ENCODE data around the gene CAPN11. TPM values are rescaled to one million over a fixed set of nuclear protein-coding genes. Genes with fewer than 3 reads are reported as not detected.

The CAPN11 gene
- total and polyA plus RNA-seq, 9 donors, result 0.17 to 0.38 (median 0.20) TPM; not detected in 4

DNA sequence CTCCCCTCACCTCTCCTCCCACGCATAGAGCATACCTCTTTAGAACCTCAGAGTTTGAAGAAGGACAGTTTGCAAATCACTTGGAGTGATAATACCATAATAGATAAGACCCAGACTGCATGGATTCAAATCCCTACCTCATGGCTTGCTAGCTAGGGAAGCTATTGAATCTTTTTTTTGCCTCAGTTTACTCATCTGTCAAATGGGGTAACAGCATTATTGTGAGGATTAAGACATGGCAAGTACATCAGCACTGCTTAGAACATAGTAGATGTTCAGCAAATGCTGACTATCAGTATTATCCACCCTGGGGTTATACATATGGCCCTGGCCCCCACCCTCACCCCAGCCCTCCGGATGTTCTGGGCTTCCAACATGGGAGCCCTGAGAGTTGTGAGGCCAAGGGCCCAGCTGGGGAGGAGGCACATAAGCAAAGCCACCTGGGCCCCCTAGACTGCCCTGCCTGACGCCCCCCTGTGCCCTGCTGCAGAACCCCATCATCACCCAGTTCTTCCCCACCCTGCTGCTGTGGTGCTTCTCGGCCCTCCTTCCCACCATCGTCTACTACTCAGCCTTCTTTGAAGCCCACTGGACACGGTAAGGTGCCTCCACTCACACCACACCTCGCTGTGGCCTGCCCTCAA lies 9.1 kb upstream of the CAPN11 start:
- Histone ChIP-seq H3K27me3 (no peaks in the 10 kb centered on the region), H3K9me3 (no peaks in the 10 kb centered on the region), H3K27ac (no peak overlapping the region), H3K4me1 (ENCODE audit: insufficient read depth) (peaks cover 3% of the 10 kb centered on the region), H3K36me3 (no peaks in the 10 kb centered on the region), H3K4me3 (no peak overlapping the region)
- intact Hi-C loops (cut with DNase I), result loop anchor here in 3 of 4 donors (5.0 kb wide), 2 partner anchors 47 to 52 kb away; no protein-coding TSS in a partner anchor
- WGBS, 3 donors, result 72 to 80% (median 78%) methylated on average over 7 of the region's 7 CpGs
- DNase-seq, result no peak
- TF ChIP-seq POLR2A (IDR thresholded peaks at IDR 0.05), result no peak
- TF ChIP-seq EP300 (IDR thresholded peaks at IDR 0.05), result no peak
- TF ChIP-seq, protein P1, sequence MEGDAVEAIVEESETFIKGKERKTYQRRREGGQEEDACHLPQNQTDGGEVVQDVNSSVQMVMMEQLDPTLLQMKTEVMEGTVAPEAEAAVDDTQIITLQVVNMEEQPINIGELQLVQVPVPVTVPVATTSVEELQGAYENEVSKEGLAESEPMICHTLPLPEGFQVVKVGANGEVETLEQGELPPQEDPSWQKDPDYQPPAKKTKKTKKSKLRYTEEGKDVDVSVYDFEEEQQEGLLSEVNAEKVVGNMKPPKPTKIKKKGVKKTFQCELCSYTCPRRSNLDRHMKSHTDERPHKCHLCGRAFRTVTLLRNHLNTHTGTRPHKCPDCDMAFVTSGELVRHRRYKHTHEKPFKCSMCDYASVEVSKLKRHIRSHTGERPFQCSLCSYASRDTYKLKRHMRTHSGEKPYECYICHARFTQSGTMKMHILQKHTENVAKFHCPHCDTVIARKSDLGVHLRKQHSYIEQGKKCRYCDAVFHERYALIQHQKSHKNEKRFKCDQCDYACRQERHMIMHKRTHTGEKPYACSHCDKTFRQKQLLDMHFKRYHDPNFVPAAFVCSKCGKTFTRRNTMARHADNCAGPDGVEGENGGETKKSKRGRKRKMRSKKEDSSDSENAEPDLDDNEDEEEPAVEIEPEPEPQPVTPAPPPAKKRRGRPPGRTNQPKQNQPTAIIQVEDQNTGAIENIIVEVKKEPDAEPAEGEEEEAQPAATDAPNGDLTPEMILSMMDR (IDR thresholded peaks at IDR 0.05), result no peak

DNA sequence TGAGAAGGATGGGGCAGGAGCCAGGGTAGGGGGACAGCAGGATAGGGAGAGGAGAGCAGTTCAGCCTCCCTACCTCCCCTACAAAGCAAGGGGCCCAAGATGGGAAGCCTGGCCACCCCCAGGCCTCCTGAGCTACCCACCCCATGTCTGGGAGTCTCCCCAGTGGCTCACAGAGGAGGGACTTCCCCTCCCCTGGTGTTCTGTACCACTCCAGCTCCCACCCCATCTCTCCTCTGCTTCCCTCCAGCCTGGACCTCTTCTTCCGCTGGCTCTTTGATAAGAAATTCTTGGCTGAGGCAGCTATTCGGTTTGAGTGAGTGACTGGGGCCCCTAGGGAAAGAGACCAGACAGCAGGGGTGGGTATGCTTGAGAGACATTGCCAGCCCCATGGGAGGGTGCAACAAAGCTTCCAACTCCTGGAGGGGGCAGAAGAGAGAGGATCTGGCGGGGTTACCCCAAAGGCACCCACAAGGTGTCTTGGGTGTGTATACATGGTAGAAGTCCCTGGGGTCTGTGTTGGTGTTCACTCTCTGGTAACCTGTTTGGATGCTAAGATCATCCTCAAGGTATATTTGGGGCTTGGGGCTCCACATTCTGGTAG lies 8.2 kb upstream of the CAPN11 start:
- no peak overlapping the region for H3K27ac ChIP-seq
- no peaks in the 10 kb centered on the region for H3K9me3 ChIP-seq
- peaks cover 3% of the 10 kb centered on the region for H3K4me1 ChIP-seq (ENCODE audit: insufficient read depth)
- no peak overlapping the region for H3K4me3 ChIP-seq
- intact Hi-C loops (cut with DNase I), result loop anchor here in 3 of 4 donors (5.0 kb wide), 2 partner anchors 48 to 53 kb away; no protein-coding TSS in a partner anchor
- H3K36me3 ChIP-seq, result no peaks in the 10 kb centered on the region
- no peaks in the 10 kb centered on the region for H3K27me3 ChIP-seq
- TF ChIP-seq POLR2A (IDR thresholded peaks at IDR 0.05) (no peak), EP300 (IDR thresholded peaks at IDR 0.05) (no peak)
- TF ChIP-seq, protein P1 (IDR thresholded peaks at IDR 0.05), result no peak
- no peak for DNase-seq
- WGBS, 3 donors, result 60 to 66% (median 64%) methylated on average over 3 of the region's 3 CpGs

DNA sequence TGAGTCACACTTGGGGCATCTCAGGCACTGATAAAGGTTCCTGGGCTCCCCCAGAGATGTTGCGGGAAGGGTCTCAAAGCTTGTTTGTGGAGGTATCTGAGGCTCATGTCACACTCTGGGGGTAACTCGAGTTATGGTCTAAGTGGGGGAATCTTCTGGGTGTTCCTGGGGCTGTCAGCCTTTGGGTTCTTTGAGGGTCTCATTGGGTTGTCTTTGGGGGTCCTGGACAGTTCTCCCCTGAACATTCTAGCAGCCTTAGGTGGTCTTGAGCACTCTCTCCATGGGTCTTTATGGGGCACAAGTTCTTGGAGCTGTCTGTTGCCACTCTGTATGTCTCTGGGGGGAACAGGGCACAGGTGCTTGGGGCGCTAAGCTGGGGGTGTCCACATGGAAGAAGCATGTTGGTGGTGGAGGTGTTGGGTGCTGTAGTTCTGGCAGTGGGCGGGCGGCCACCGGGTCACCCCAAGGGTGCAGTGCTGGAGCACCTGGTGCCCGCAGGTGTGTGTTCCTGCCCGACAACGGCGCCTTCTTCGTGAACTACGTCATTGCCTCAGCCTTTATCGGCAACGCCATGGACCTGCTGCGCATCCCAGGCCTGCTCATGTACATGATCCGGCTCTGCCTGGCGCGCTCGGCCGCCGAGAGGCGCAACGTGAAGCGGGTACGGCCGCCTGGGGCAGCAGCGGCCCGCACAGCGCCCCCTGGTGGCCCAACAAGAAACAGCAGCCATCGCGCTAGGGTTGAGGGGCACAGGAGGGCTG lies 7.1 kb upstream of the CAPN11 start:
- Histone ChIP-seq H3K27ac (no peak overlapping the region), H3K27me3 (no peaks in the 10 kb centered on the region), H3K4me3 (no peak overlapping the region), H3K36me3 (no peaks in the 10 kb centered on the region), H3K9me3 (no peaks in the 10 kb centered on the region), H3K4me1 (ENCODE audit: insufficient read depth) (peaks cover 3% of the 10 kb centered on the region)
- DNase-seq, result peak; percentile 56 to 85 (median 74)
- intact Hi-C loops (cut with DNase I), result loop anchor here (2.0 to 5.0 kb wide), 3 partner anchors 49 to 55 kb away; no protein-coding TSS in a partner anchor
- WGBS, 3 donors, result 26 to 56% (median 27%) methylated on average over 13 to 31 of the region's 31 CpGs
- TF ChIP-seq, protein P1 (IDR thresholded peaks at IDR 0.05), result peak; percentile 92 to 100 (median 96)
- TF ChIP-seq EP300 (IDR thresholded peaks at IDR 0.05), result no peak

DNA sequence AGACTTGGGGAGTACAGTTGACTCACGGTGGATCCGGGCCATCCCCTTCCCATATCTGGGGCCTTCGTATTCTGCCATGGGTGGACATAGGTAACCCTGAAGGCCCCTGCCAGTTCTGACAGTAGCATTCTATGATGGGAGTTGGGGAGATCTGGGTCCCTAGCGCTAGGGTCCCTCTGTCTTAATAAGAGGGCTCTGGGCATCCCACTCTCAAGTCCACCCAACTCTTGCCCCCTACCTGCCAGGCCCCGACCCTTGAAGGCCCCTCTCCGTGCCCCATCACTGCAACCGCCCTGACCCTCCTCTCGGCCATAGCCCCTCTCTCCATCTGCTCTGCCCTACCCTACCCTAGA lies 6.5 kb upstream of the CAPN11 start:
- H3K27me3 ChIP-seq, result no peaks in the 10 kb centered on the region
- H3K36me3 ChIP-seq, result no peaks in the 10 kb centered on the region
- H3K4me1 ChIP-seq (ENCODE audit: insufficient read depth), result peaks cover 3% of the 10 kb centered on the region
- H3K4me3 ChIP-seq, result no peak overlapping the region
- no peak for DNase-seq
- H3K9me3 ChIP-seq, result no peaks in the 10 kb centered on the region
- no peak overlapping the region for H3K27ac ChIP-seq
- TF ChIP-seq, protein P1 (IDR thresholded peaks at IDR 0.05), result peak in 1 of 3 donors; percentile 1
- TF ChIP-seq EP300 (IDR thresholded peaks at IDR 0.05), result no peak
- WGBS, 3 donors, result 54 to 56% (median 55%) methylated on average over 8 of the region's 8 CpGs
- intact Hi-C loops (cut with DNase I), result loop anchor here (2.0 to 5.0 kb wide), 3 partner anchors 50 to 55 kb away; no protein-coding TSS in a partner anchor
